Astrocyte of the spinal cord (primary cell): ENCODE data around the gene DNAH12.

Experiments used
- DNase-seq: peaks from one replicate; pipeline ENCODE4 v3.0.0; 2011; ENCODE audit warnings: low read depth, low spot score
- H3K4me3 ChIP-seq: 2 replicates; pipeline ENCODE4 v1.5.1; 2011; ENCODE audit warnings: low read depth, mild to moderate bottlenecking, low read length, moderate library complexity
- CTCF ChIP-seq: IDR thresholded peaks from 2 replicates; pipeline ENCODE4 v1.5.1; 2012; ENCODE audit warnings: low read depth, mild to moderate bottlenecking, low read length, inconsistent platforms
- in situ Hi-C: cut with HindIII; loops from 2 replicates; pipeline ENCODE4 v1.10.0; 2017; ENCODE audit warnings: low sequenced_read_pairs

The DNAH12 gene

GRCh38 chr3:57257678-57258077, 286.5 kb downstream of the DNAH12 start:
- TF ChIP-seq CTCF: no peak
- DNase-seq: no peak

DNA sequence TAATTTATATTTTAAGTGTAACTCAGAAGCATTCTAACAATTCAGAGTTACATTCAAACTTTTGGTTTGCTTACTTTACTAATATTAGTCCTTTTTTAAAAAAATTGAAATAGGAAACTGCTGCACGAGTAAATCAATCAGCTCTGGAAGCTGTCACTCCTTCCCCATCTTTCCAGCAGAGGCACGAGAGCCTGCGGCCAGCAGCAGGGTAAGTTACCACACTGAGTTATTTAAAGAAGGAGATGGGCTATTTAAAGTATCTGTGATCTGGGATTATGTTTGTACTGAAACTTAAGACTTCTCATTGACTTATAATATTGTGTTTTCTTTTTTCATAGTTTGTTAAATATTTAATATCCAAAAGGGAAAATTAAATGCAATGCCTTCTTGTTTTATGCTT, 287.3 kb downstream of the DNAH12 start:
- in situ Hi-C loops: no loop called here
- no peak for DNase-seq
- no peak for TF ChIP-seq CTCF
- H3K4me3 ChIP-seq: no peak overlapping the region

More at GRCh38 chr3:57257678-57258077, 286.5 kb downstream of the DNAH12 start:
- in situ Hi-C loops: no loop called here
- H3K4me3 ChIP-seq: no peak overlapping the region

DNA sequence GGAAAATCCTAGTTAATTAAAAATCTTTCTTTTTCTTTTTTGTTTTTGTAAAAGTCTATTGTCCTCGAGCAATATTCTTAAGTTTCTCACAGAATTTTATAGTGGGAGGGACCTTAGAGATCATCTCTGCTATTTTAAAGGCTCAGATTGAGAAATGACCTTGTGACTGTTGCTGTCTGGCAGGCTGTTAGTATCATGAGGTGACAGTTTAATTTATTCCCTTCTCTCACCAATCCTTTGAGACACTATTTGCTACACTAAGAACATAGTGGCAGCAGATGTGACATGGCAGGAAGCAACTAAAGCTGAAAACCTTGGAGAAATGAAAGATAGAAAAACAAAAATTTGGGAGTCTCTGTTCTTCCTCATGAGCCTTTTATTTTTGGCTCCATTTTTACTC, 291.7 kb downstream of the DNAH12 start:
- no peak for DNase-seq
- TF ChIP-seq CTCF: no peak
- in situ Hi-C loops: no loop called here
- no peak overlapping the region for H3K4me3 ChIP-seq

GRCh38 chr3:57244946-57245345, 299.2 kb downstream of the DNAH12 start:
- no peak overlapping the region for H3K4me3 ChIP-seq
- no peak for TF ChIP-seq CTCF
- in situ Hi-C loops: no loop called here
- no peak for DNase-seq
